ENCODE results near the gene PRSS12. TPM values are rescaled to one million over a fixed set of nuclear protein-coding genes. Genes with fewer than 3 reads are reported as not detected.

The PRSS12 gene
- total RNA-seq, 1 donor from 2014 or later = 10.4 TPM

DNA sequence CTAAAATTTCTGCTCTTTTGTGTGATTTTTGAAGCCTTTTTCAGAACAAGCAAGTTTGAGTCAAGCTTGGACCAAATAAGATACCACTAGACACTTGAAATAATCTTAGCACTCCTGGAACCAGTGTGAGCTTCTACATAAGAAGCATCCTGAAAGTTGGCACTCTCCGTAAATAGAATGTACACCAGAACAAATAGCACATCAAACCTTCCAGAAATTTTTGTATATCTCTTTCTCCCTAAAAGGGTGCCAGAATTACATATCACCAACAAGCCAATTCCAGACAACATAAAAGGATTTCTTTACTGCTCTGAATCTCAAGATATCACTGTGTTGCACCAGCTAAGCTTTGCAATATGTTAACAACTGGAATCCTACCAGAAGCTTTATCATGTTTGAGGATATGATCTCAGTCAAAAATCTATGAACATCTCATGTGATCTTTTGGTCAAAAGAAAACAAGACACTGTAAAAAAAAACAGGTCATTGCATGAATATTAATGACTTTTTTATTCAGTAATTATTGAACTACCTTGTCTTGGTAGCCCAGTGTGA, 117.2 kb downstream of the PRSS12 start:
- H3K36me3 ChIP-seq (ENCODE audit: control insufficient read depth in 3 of 3, insufficient read depth in 3 of 3, low read length in 3 of 3) = no peaks in the 10 kb centered on the region
- no peaks in the 10 kb centered on the region for H3K9me3 ChIP-seq (ENCODE audit: control insufficient read depth in 3 of 3, low read length in 3 of 3)
- H3K4me1 ChIP-seq (ENCODE audit: control insufficient read depth in 3 of 3, insufficient read depth in 3 of 3, low read length in 3 of 3) = no peaks in the 10 kb centered on the region
- H3K27me3 ChIP-seq (ENCODE audit: control insufficient read depth in 3 of 3, insufficient read depth in 3 of 3, low read length in 3 of 3) = peaks cover 0 to 4% (median 0%) of the 10 kb centered on the region in 3 donors
- no peak overlapping the region for H3K4me3 ChIP-seq (ENCODE audit: low read length in 3 of 3)
- no peak overlapping the region for H3K27ac ChIP-seq (ENCODE audit: low read depth, low read length)
- no peak overlapping the region for H3K9ac ChIP-seq (ENCODE audit: low read depth in 1 of 3, low read length in 3 of 3)

Small RNAs within 50 kb of the gene (small RNA-seq; reads per million reads assigned to genes)
- not detected for gene SNORA24

Measured in skeletal muscle tissue (tissue), 5 donors.